ENCODE results near the gene E4F1. TPM values are rescaled to one million over a fixed set of nuclear protein-coding genes. Genes with fewer than 3 reads are reported as not detected.

E4F1 gene
- total RNA-seq, 2 donors from 2014 or later = 15.5 to 19.3 TPM

DNA sequence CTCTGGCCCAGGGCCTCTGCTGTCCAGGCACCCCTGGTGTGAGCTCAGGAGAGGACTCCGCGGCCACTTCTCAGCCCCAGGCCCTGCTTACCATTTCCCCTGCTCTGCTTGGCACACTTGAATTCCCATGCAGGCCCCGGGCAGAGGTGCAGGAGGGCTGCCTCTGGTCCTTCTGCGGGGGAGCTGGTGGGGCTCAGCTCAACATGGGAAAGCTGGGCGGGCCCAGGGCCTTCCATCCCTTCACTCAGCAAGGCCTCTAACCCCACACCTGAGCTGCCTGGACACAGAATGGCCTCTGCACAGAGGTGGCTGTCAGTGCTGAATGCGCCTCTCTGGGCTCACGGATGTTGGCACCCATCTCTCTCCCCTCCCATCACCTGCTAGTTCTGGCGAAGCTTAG lies 57.1 kb downstream of the E4F1 start:
- DNase-seq (ENCODE audit: low spot score) = no peak
- intact Hi-C loops (cut with DNase I) = no loop called here

DNA sequence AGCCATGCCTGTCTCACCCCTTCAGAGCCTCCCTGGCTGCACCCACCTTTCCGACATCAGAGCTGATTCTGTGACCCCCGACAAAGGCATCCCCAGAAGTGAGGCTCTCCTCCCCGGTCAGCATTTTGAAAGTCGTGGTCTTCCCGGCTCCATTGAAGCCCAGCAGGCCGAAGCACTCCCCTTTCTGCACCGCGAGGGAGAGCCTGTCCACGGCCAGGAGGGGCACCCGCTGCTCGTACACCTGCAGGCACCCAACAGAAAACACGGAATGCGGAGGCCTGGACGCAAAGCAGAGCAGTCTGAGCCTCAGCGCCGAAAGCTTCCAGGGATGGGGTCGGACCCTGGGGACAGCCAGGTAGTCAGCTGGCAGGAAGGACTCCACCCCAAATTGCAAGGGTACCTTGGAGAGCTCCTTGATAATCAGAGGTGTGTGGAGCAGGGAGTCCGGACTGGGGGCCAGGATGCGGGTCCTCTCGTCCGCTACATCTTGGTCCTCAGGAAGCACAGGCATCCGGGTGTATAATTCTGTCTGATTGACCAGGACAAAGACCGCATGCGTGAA lies 57.7 kb downstream of the E4F1 start:
- intact Hi-C loops (cut with DNase I) = no loop called here
- no peak for DNase-seq (ENCODE audit: low spot score)

DNA sequence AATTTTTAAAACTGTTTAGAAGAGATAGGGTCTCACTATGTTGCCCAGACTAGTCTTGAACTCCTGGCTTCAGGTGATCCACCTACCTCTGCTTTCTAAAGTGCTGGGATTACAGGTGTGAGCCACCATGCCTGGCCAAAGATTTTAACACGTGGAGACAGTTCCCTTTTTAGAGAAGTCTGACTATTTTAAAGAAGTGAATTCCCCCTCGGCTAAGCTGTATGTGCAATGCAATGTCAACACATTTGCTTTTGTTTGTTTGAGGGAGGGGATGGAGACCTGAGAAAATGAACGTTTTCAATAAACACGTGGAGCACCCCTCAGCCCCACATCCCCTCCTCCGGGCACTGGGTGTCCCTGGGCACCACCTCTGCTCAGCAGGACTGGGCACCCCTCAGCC lies 58.9 kb downstream of the E4F1 start:
- intact Hi-C loops (cut with DNase I) = no loop called here
- no peak for DNase-seq (ENCODE audit: low spot score)

DNA sequence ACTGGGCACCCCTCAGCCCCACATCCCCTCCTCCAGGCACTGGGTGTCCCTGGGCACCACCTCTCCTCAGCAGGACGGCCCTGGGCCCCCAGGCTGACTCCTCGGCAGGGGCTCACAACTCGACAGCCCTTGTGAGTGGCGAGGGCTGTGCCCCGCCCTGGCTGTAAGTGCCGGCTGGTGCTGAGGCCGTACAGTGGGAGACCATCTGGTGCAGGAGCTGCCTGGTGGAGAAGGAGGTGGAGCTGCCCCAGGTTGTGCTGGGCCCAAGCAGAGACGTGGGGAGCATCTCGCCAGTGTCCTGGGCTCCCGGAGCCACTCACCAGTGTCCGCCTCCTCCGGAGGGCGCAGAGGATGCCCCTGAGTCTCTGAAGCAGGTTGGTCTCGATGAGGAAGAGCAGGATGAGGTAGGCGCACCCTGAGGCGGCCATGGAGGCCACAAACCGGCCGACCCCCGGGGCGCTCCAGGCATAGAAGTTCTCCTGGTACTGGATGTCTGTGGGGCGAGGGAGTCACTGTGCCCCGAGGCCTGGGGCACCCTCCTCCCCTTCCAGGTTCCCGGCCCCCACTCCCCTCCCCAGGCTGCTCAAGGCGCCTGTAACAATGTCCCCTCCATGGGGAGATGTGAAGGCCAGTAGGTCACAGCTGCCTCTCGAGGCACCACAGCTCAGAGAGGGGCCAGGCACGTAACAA lies 59.6 kb downstream of the E4F1 start:
- DNase-seq (ENCODE audit: low spot score) = no peak
- intact Hi-C loops (cut with DNase I) = no loop called here

DNA sequence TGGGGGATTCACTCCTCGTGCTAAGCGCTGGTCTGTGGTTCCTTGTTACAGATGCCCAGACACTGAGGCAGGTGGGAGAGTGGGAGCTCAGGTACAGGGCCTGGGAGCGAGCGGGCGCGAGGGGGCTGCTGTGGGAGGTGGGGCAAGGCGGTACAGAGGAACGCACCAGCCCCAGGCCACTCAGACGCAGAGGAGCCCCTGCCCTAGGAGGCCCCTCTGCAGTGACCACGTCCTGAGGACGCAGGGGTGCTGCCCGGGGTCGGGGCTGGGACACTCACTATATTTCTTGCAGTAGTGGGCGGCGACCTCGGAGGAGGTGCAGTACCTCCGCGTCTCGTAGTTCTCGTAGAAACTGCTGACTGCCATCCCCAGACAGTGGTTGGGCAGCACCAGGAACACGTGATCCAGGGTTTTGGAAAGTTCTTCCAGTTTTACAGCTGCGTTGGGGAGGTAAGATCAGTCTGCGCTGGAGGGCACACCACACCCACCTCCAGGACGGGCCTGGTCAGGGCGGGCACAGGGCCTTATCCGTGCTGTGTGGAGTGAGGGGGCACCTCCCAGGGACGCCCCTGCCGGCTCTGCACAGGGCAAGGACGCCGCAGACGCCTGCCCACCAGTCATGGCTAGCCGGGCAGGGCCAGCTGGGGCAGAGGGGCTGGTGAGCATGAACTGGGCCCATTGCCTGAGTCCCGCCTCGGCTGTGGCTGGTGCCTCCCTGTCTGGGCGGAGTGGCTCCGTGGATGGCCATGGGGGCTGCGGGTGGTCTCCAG lies 60.8 kb downstream of the E4F1 start:
- intact Hi-C loops (cut with DNase I) = no loop called here
- no peak for DNase-seq (ENCODE audit: low spot score)

DNA sequence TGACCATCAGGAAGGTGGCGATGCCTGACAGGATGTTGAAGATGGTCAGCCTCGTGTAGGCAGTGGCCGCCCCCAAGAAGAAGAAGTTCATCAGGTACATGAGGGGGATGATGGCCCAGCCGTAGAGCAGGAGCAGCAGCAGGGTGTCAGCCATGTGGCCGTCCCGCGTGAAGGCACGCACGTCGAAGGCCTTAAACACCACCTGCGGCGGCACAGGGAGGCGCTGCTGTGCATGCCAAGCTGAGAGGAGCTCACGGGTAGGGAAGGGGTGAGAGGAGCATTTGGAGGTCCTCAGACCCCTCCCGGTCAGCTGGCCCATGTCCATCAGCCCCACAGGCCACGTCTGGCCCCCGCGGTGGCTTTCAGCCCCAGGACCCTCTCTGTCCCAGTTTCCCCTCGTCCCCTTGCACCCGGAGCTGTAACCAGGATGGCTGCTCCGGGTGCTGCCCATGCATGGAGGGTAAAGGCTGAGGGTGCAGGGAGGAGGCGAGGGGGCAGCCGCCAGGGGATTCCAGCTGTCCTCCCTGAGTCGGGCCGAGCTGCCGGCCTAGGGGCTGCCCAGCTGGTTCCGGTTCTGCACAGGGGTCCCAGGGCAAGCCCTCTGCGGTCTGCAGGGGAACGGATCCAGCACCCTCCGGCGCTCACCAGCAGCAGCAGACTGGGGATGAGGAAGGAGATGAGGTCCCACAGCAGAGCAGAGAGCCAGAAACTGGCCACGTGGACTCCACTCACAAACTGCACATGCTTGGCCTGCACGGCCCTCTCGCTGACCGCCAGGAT lies 61.6 kb downstream of the E4F1 start:
- no peak for DNase-seq (ENCODE audit: low spot score)
- intact Hi-C loops (cut with DNase I) = no loop called here

Small RNAs within 50 kb of the gene (microRNA-seq; reads per million reads assigned to microRNA genes)
- gene MIR3677 (ENCODE audit: borderline microRNAs expressed in 2 of 2) (0 to 0.26 reads per million in 2 donors), gene MIR4717 (ENCODE audit: borderline microRNAs expressed in 2 of 2) (0 reads per million in 2 donors)

Other genes with a start within 250 kb of the E4F1 start
- gene NOXO1, start 242.1 kb upstream of the E4F1 start, total RNA-seq = not detected
- gene GFER, start 239.4 kb upstream of the E4F1 start, total RNA-seq = 10 to 100 TPM; 15.1 to 16.2 TPM
- under 1 TPM; 0.33 to 0.83 TPM for gene SYNGR3, start 233.6 kb upstream of the E4F1 start, total RNA-seq
- 10 to 100 TPM; 29.4 to 38.7 TPM for gene ZNF598, start 213.8 kb upstream of the E4F1 start, total RNA-seq
- gene NPW, start 203.8 kb upstream of the E4F1 start, total RNA-seq = not detected
- 100 to 1,000 TPM; 115 to 143 TPM for gene NHERF2, start 196.7 kb upstream of the E4F1 start, total RNA-seq
- 10 to 100 TPM in 1 of 2 donors, 1 to 10 TPM in 1; 8.1 to 15.2 TPM for gene NTHL1, start 175.8 kb upstream of the E4F1 start, total RNA-seq
- 10 to 100 TPM; 77.8 to 86.9 TPM for gene TSC2, start 175.6 kb upstream of the E4F1 start, total RNA-seq
- gene PKD1, start 87.7 kb upstream of the E4F1 start, total RNA-seq = 100 to 1,000 TPM; 177 to 181 TPM
- under 1 TPM in 1 of 2 donors, not detected in 1; 0.28 TPM for gene RAB26, start 75.0 kb upstream of the E4F1 start, total RNA-seq
- gene TRAF7, start 67.8 kb upstream of the E4F1 start, total RNA-seq = 10 to 100 TPM; 56.7 to 62.0 TPM
- gene CASKIN1, start 27.0 kb upstream of the E4F1 start, total RNA-seq = under 1 TPM in 1 of 2 donors, not detected in 1; 0.05 TPM
- gene MLST8, start 18.1 kb upstream of the E4F1 start, total RNA-seq = 10 to 100 TPM; 16.6 to 21.4 TPM
- 1 to 10 TPM; 2.1 to 2.6 TPM for gene BRICD5, start 12.7 kb upstream of the E4F1 start, total RNA-seq
- 1 to 10 TPM; 7.2 to 8.4 TPM for gene PGP, start 8.8 kb upstream of the E4F1 start, total RNA-seq
- under 1 TPM in 1 of 2 donors, not detected in 1; 0.19 TPM for gene DNASE1L2, start 12.9 kb downstream of the E4F1 start, total RNA-seq
- 10 to 100 TPM; 30.2 to 31.9 TPM for gene ECI1, start 28.0 kb downstream of the E4F1 start, total RNA-seq
- 100 to 1,000 TPM in 1 of 2 donors, 10 to 100 TPM in 1; 84.9 to 101 TPM for gene RNPS1, start 44.5 kb downstream of the E4F1 start, total RNA-seq
- gene ABCA3, start 117.1 kb downstream of the E4F1 start, total RNA-seq = 10 to 100 TPM in 1 of 2 donors, 1 to 10 TPM in 1; 9.6 to 16.6 TPM
- gene CCNF, start 205.9 kb downstream of the E4F1 start, total RNA-seq = 1 to 10 TPM in 1 of 2 donors, under 1 TPM in 1; 0.81 to 1.3 TPM
- gene TEDC2, start 236.5 kb downstream of the E4F1 start, total RNA-seq = under 1 TPM in 1 of 2 donors, not detected in 1; 0.86 TPM
- under 1 TPM in 1 of 2 donors, not detected in 1; 0.29 TPM for gene NTN3, start 247.7 kb downstream of the E4F1 start, total RNA-seq